Stimulated activated CD4-positive, alpha-beta T cell treated with anti-CD3 and anti-CD28 coated beads, Interleukin-12 subunit alpha, Interleukin-12 subunit beta, amount 100 ng/mL, for 48 hours (primary cell): Measurements from ENCODE around the gene RPS6KL1.
A peak's percentile ranks its signal among the peaks of the same experiment; 100 is the strongest.

Source experiments
- DNase-seq, 3 donors: peaks; one replicate each; pipeline ENCODE4 v3.0.0-alpha.2; 2020; ENCODE audit warnings: low read depth in 2 of 3, low spot score in 1 of 3

The RPS6KL1 gene

GRCh38 chr14:74952697-74953484 lies 29.8 kb upstream of the RPS6KL1 start:
- no peak for DNase-seq

DNA sequence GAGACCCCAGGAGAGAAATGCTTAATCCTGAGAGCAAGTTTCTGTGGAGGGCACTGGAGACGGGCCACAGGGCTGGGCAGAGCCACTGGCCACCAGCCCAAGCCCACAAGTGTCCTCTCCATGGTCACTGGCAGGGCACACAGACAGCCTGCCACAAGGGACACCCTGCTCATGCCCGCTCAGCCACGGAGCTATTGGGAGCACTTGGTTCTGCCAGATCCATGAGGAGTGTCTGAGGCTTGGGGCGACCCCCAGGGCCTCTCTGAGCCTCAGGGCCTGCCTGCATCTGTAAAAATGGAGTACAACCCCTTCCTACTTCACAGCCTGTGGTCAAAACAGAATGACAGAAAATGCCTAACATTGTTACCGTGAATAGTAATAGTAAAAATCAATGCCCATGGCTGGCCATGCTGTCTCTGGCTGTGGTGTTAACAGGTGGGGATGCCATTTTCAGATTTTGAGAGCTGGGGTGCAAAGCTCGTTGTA lies 29.2 kb upstream of the RPS6KL1 start:
- DNase-seq = no peak

DNA sequence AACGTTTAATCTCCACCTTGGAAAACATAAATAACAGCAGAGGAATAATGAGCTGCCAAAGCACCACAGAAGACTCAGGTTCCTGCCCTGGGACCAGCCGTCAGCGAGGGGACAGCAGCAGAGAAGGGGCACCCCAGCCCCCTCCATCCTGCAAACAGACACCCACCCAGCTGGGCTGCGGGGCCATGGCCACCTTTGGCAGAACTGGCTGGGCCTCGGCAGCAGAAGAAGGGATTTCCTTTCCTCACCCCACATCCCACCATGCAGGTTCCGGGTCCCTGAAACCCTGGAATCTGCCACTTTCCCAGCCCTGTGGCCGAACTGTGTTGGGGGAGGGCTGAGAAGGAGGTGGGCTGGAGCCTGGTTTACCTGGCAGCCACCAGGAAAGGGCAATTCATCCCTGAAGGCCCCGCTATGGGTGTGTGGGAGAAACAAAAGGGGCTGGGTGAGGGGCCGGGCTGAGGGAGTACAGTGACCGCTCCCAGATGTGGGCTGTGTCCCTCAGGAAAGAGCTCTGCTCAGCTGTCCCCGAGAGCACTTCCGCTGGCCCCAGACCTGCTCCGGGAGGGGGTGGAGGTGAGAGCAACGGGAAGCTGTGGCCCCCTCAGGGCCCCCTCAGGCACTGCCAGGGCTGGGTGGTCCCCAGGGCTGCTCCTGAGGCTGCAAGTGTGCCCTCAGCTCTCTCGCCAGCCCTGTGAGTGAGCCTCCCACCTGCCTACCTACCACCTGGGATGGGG lies 28.6 kb upstream of the RPS6KL1 start:
- no peak for DNase-seq

DNA sequence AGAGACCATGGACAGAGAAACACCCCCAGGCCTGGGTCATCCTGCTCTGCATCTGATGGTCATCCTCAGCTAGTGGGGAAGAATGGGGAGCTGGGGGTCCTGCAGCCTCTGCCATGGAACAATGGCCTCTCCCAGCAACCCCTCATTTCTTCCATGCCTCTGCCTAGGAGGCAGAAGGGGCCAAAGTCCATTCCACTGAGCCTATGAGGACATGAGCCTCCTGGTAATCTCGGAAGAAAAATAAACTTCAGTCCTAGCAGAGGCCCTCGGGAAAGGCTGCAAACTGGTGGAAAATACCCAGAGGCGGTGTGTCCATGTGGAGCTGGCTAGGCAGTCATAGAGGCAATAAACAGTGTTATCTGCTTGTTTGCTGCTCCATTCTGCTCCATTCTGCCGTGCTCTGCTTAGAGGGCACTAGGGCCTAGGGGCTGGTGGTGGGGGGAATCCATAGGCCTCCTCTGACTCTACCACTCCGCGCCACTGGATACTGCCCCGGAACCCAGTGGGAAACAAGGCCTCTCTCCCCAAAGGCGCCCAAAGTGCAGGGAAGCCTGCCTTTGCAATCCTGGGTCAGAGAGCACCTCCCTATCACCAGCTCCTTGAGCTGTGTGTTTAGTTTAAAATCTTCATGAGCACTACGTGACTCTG lies 27.9 kb upstream of the RPS6KL1 start:
- no peak for DNase-seq

GRCh38 chr14:74949859-74950573 lies 27.0 kb upstream of the RPS6KL1 start:
- no peak for DNase-seq

DNA sequence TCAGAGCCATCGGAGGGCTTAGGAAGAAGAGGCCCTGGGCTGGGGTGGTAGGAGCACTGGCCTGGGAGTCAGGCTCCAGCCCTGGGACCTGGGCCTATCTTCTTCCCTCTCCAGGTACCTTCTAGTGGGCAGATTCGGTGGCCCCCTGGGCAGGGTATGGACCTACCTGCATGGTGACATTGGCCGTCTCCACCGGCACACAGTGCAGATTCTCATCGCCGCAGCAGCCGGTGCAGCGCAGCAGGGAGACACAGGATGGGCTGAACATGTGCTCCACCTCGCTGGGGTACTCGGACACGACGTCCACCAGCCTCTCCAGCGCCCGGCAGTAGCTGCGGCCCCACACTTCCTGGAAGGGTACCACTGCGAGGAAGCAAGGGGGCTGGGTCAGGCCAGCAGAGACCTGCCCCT lies 26.1 kb upstream of the RPS6KL1 start:
- no peak for DNase-seq

GRCh38 chr14:74948228-74949175 lies 25.4 kb upstream of the RPS6KL1 start:
- DNase-seq = no peak

- DNase-seq = no peak
These were observed 24.5 kb upstream of the RPS6KL1 start for GRCh38 chr14:74947353-74948227.

DNA sequence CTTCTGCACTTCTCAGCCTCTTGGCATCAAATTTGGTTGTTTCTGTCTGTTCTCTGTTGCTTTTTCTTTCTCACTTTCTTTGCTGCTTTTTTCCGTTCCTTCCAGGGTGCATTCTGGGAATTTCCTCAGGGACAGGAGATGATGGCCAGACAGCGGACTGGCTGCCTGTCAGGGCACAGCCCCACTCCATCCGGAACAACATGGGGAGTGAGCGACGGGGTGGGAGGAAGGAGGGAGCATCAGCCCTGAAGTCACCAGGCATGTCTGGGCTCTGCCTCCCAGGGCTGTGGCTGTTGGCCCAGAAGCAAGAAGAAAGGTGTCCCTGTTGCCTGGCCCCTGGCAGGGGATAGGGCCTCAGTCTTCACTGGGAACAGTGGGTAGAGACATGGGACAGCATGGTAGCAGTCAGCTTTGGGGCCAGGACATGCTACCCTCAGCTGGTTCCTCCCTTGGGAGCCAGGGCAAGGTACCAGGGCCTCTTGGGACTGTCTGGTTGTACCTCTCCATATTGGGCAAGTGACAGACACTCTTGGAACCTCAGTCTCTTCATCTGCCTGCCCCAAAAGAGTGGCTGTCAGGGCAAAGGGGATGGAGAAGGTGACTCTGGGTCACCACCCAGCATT lies 23.7 kb upstream of the RPS6KL1 start:
- DNase-seq = no peak

DNA sequence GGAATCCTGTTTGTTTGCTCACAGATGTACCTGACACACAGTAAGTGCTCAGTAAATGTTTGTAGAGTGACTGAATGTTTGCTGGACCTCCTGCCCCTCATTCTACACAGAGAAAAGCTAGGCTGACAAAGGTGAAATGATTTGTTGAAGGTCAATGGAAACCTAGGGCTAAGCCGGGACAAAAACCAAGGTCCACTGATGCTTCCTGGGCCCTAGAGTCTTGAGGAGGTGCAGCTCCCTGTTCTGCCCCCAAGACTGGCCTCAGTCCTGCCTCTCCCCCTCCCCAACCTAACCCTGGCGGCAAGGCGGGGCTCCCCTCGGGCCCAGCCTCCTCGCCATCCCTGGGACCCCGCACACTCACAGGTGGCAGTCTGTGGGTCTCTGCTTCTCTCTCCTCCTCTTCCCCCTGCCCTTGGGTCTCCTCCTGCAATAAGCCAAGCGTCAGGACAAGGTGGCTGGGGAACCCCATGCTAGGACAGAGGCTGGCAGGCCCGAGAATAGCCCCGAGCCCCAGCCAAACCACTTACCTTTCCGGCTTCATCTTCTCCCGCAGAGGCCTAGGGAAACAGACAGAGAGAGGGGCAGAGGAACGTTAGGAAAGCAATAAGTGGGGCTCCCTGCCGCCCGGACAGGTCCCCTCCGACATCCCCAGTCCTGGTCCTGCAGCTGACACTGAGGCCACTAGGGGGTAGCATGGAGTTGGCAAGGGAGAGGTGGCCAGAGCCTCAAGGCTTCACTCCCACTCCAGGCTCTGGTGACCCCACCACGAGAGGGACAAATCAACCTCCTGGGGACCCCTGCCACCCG lies 23.0 kb upstream of the RPS6KL1 start:
- peak; percentile 53 to 82 (median 65) for DNase-seq

DNA sequence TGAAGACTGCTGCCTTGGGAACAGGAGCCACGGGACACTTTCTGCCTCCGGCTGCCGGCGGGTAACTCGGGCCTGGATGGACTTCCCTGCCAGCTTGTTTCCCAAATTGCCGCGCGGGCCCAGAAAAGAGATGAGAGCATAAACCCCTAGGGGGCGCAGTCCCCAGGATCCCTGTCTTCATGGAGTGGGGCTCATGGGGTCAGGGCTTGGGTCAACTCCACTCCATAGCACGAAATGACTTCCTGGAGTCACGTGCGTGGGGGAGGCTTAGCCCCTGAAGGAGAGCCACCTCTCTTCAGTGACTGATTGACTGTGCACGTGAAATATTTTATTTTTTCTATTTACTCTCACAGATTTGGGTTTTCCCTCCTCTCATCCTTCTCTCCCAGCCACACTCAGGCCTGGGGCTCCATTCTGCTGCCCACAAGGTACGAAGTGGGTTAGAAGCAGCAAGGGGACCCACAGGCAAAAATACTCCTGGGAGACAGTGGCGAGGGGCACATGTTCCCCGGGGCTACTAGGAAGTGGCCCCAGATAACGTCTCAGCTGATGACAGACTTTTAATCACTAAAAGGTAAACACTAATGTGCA lies 22.3 kb upstream of the RPS6KL1 start:
- peak in 2 of 3 donors; percentile 20 to 46 for DNase-seq

DNA sequence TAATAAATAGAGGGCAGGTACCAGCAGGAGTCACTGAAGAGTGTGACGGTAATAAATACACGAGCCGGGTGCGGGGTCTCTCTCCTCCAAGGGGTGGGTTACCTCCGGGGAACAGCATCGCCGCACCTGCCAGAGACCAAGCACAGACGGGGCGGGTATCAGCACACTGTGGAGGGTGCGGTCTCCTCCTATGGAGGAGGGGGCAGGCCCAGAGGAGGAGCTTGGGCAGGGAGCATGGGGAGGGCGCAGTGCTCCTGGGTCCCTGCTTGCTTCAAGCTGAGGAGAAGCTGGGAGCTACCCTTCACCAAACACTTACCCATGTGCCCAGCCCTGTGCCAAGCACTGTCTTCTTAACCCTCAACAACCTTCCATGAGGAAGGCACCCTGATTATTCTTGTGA lies 19.5 kb upstream of the RPS6KL1 start:
- DNase-seq = no peak

- no peak for DNase-seq
These were observed 19.1 kb upstream of the RPS6KL1 start for GRCh38 chr14:74942181-74942580.

- DNase-seq = peak; percentile 44 to 49 (median 48)
These were observed 18.6 kb upstream of the RPS6KL1 start for GRCh38 chr14:74941676-74942097.

DNA sequence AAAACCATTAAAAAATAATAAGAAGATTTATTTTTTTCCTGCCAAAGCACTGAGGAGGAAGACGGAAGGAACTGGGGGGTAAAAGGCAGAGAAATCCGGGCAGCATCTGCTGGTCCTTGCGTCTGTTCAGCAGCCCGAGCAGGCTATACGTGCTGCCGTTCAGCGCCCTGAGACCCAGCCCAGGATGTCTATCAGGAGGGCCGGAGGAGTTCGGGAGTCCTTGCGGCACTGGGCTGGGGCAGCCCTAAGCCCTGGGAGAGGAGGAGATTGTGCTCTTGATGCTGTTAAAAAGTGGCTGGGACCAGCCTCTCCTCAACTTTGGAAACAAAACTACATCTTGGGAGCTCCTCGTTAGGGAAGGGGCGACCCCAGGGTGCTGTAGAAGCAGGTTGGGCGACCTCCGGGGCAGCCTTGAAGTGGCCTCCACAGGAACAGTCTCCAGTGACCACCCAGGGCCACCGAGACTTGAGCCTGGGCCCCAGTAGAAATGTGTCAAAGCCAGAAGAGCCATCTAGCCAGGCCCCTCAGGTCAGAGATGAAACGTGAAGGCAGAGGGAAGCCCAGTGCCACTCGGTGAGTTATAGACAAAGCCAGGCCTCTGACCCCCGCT lies 18.0 kb upstream of the RPS6KL1 start:
- DNase-seq = no peak

GRCh38 chr14:74938531-74939495 lies 15.8 kb upstream of the RPS6KL1 start:
- no peak for DNase-seq
